IPS-NIHi11 (cell line): ENCODE data around the gene DAB1.

Source experiments
- DNase-seq: peaks from one replicate; pipeline ENCODE4 v3.0.0; 2012; ENCODE audit warnings: mixed read lengths, low spot score

The DAB1 gene

GRCh38 chr1:57163325-57163724, 260.5 kb downstream of the DAB1 start:
- peak; percentile 9 for DNase-seq

GRCh38 chr1:57162607-57163261, 261.1 kb downstream of the DAB1 start:
- DNase-seq = no peak

GRCh38 chr1:57160594-57160993, 263.3 kb downstream of the DAB1 start:
- DNase-seq = no peak

- DNase-seq = no peak
Observed at GRCh38 chr1:57158604-57158998, 265.3 kb downstream of the DAB1 start.

- DNase-seq = no peak
Observed at GRCh38 chr1:57157818-57158603, 265.8 kb downstream of the DAB1 start.

GRCh38 chr1:57156907-57157306, 267.0 kb downstream of the DAB1 start:
- no peak for DNase-seq

- DNase-seq = no peak
Observed at GRCh38 chr1:57146100-57146499, 277.8 kb downstream of the DAB1 start.

GRCh38 chr1:57142999-57143398, 280.9 kb downstream of the DAB1 start:
- DNase-seq = no peak

- no peak for DNase-seq
Observed at GRCh38 chr1:57142169-57142568, 281.7 kb downstream of the DAB1 start.

GRCh38 chr1:57138432-57139078, 285.3 kb downstream of the DAB1 start:
- DNase-seq = no peak

GRCh38 chr1:57137980-57138379, 285.9 kb downstream of the DAB1 start:
- DNase-seq = no peak

GRCh38 chr1:57134803-57135202, 289.1 kb downstream of the DAB1 start:
- no peak for DNase-seq

- no peak for DNase-seq
Observed at GRCh38 chr1:57133686-57134085, 290.2 kb downstream of the DAB1 start.

GRCh38 chr1:57132993-57133622, 290.8 kb downstream of the DAB1 start:
- no peak for DNase-seq

GRCh38 chr1:57131701-57132394, 292.0 kb downstream of the DAB1 start:
- no peak for DNase-seq

GRCh38 chr1:57131257-57131656, 292.6 kb downstream of the DAB1 start:
- no peak for DNase-seq

GRCh38 chr1:57129865-57130264, 294.0 kb downstream of the DAB1 start:
- DNase-seq = no peak

- DNase-seq = no peak
Observed at GRCh38 chr1:57127976-57128375, 295.9 kb downstream of the DAB1 start.

- no peak for DNase-seq
Observed at GRCh38 chr1:57124768-57125446, 299.0 kb downstream of the DAB1 start.

GRCh38 chr1:57124170-57124569, 299.7 kb downstream of the DAB1 start:
- DNase-seq = no peak

GRCh38 chr1:57122031-57122430, 301.8 kb downstream of the DAB1 start:
- DNase-seq = no peak
